Psoas muscle (tissue), 8 donors: ENCODE results near the gene VIPR2. TPM values are rescaled to one million over a fixed set of nuclear protein-coding genes. Genes with fewer than 3 reads are reported as not detected.

Source experiments
- ATAC-seq, 4 donors: fragments of 200-7000 bp; cut with Tn5 transposase; one replicate each; pipeline ENCODE4 v1.9.1; 2020; ENCODE audit warnings: moderate library complexity in 3 of 4, mild to moderate bottlenecking in 2 of 4
- DNase-seq, 2 donors: peaks; one replicate each; pipeline ENCODE4 v3.0.0-alpha.2; 2020
- H3K27ac ChIP-seq: fragments of 200-600 bp; one replicate; pipeline ENCODE4 v1.8.0; 2022
- H3K27me3 ChIP-seq, 3 donors: fragments of 200-600 bp in 1 of 3; one replicate each; pipeline versions ENCODE4 v1.6.1 to v1.8.0; 2013 to 2022; ENCODE audit warnings: low read length in 2 of 3, mild to moderate bottlenecking in 2 of 3, moderate library complexity in 1 of 3; ENCODE audit not compliant: insufficient read depth in 3 of 3
- H3K36me3 ChIP-seq, 2 donors: fragments of 200-600 bp in 1 of 2; one replicate each; pipeline versions ENCODE4 v1.6.1 to v1.8.0; 2013 to 2022; ENCODE audit warnings: low read depth in 1 of 2, mild to moderate bottlenecking in 1 of 2, moderate library complexity in 1 of 2; ENCODE audit not compliant: insufficient read depth in 1 of 2
- H3K4me1 ChIP-seq: fragments of 200-600 bp; one replicate; pipeline ENCODE4 v1.8.0; 2022
- H3K4me3 ChIP-seq: fragments of 200-600 bp; one replicate; pipeline ENCODE4 v1.8.0; 2022; ENCODE audit warnings: mild to moderate bottlenecking
- H3K9me3 ChIP-seq: fragments of 200-600 bp; one replicate; pipeline ENCODE4 v1.8.0; 2022
- WGBS, 3 donors: extraction: QIAGEN DNeasy Blood & Tissue Kit; methylation state at CpG; one replicate each; pipeline versions ENCODE4 v1.1.6 to v1.1.7; 2013; 5-methylcytosine and 5-hydroxymethylcytosine counted together
- intact Hi-C, 2 donors: fragments of 100-400 bp; cut with DNase I; formaldehyde crosslinking; loops; one replicate each; pipeline versions ENCODE4 v1.11.0 to v1.14.2; 2022
- polyA plus RNA-seq, 3 donors: library from polyadenylated mRNA; stranded (reverse); fragments of 200-250 nt; gene quantifications; one replicate each; pipeline ENCODE4 v1.2.3, GENCODE V29; 2013
- total RNA-seq, 4 donors: library from RNA; stranded (reverse); fragmentation: NEBNext Ultra II Directional in 2 of 4; extraction: Animal tissue kit (Norgen Biotek cat#: 25700) in 2 of 4; gene quantifications; one replicate each; pipeline versions ENCODE4 v1.2.1 to v1.2.4, GENCODE V29; 2021 to 2023
- TF ChIP-seq, protein P1 (sequence below): fragments of 200-600 bp; IDR thresholded peaks from one replicate; pipeline ENCODE4 v1.8.0; 2022; ENCODE audit warnings: antibody characterized with exemption
- donor health status: healthy with polysubstance abuse.
- donor health status: DM: no; HTN: no; CAD: no; lungs with moderate emphysema.
- donor health status: Bipolar disorder and iron deficiency.
- donor health status: healthy.
- donor health status: DM: yes; HTN: yes; CAD: no.
- donor health status: DM: no; HTN: no; CAD: no.
- donor health status: DM: no; HTN: no; CAD: no.
- donor health status: DM: yes; HTN: yes; CAD: no.

VIPR2 gene
- total and polyA plus RNA-seq, 7 donors: 0.60 to 3.6 (median 2.4) TPM

DNA sequence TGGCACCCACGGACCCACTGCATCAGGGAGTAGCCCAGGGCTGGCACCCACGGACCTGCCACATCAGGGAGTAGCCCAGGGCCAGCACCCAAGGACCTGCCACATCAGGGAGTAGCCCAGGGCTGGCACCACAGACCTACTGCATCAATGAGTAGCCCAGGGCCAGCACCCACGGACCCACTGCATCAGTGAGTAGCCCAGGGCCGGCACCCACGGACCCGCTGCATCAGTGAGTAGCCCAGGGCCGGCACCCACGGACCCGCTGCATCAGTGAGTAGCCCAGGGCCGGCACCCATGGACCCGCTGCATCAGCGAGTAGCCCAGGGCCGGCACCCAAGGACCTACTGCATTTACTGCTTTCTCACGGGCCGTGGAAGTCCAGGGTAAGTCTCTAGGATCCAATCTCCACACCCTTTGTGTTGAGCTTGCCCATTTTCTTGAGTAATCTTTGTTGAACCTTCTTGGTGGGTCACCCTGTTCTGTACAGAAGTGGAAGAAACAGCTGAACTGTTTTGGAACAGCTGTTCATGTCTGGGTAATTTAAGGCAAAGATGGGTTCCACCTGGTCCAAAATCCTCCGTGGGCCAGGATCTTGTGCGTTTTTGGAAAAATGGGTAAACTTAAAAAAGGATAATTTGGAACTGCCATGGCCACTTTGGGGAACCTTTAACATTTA is 69.0 kb downstream of the VIPR2 start:
- intact Hi-C loops: no loop called here
- WGBS, 3 donors: 76 to 90% (median 80%) methylated on average over 17 of the region's 17 CpGs
- no peak overlapping the region for H3K27ac ChIP-seq

DNA sequence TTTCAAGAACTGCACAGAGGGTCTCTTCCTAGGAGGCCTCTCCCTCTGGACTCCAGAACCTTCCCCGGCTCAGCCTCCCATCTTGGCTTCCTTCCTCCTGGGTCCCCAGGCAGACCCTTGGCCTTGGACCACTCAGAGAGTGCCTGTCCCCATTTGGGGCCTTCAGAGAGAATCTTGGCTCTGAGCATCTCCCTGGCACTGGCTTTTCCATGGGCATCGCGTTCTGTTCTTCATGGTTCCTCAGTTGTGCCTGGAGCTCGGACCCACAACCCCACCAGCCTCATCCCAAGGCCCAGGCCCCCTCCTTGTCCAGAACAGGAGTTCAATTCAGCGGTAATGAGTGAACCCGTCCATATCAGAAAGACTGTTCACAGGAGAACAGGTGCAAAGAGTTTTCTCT is 73.4 kb downstream of the VIPR2 start:
- Histone ChIP-seq H3K36me3 (no peaks in the 10 kb centered on the region), H3K4me3 (no peak overlapping the region), H3K9me3 (no peaks in the 10 kb centered on the region), H3K27me3 (no peaks in the 10 kb centered on the region), H3K27ac (no peak overlapping the region), H3K4me1 (peaks cover 17% of the 10 kb centered on the region)
- ATAC-seq: no peak
- TF ChIP-seq, protein P1, sequence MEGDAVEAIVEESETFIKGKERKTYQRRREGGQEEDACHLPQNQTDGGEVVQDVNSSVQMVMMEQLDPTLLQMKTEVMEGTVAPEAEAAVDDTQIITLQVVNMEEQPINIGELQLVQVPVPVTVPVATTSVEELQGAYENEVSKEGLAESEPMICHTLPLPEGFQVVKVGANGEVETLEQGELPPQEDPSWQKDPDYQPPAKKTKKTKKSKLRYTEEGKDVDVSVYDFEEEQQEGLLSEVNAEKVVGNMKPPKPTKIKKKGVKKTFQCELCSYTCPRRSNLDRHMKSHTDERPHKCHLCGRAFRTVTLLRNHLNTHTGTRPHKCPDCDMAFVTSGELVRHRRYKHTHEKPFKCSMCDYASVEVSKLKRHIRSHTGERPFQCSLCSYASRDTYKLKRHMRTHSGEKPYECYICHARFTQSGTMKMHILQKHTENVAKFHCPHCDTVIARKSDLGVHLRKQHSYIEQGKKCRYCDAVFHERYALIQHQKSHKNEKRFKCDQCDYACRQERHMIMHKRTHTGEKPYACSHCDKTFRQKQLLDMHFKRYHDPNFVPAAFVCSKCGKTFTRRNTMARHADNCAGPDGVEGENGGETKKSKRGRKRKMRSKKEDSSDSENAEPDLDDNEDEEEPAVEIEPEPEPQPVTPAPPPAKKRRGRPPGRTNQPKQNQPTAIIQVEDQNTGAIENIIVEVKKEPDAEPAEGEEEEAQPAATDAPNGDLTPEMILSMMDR: no peak
- 59 to 85% (median 81%) methylated on average over 6 of the region's 6 CpGs for WGBS, 3 donors
- no peak for DNase-seq
- intact Hi-C loops: loop anchor here in 1 of 2 donors (2.0 kb wide), 1 partner anchor 22 kb away; no protein-coding TSS in a partner anchor

More for the DNA sequence above, 69.0 kb downstream of the VIPR2 start:
- H3K4me3 ChIP-seq: no peak overlapping the region
- H3K4me1 ChIP-seq: no peaks in the 10 kb centered on the region
- no peak for DNase-seq
- no peaks in the 10 kb centered on the region for H3K27me3 ChIP-seq
- peak in 2 of 4 donors; percentile 52 to 60 for ATAC-seq
- H3K9me3 ChIP-seq: no peaks in the 10 kb centered on the region
- TF ChIP-seq, protein P1: no peak
- no peaks in the 10 kb centered on the region for H3K36me3 ChIP-seq

DNA sequence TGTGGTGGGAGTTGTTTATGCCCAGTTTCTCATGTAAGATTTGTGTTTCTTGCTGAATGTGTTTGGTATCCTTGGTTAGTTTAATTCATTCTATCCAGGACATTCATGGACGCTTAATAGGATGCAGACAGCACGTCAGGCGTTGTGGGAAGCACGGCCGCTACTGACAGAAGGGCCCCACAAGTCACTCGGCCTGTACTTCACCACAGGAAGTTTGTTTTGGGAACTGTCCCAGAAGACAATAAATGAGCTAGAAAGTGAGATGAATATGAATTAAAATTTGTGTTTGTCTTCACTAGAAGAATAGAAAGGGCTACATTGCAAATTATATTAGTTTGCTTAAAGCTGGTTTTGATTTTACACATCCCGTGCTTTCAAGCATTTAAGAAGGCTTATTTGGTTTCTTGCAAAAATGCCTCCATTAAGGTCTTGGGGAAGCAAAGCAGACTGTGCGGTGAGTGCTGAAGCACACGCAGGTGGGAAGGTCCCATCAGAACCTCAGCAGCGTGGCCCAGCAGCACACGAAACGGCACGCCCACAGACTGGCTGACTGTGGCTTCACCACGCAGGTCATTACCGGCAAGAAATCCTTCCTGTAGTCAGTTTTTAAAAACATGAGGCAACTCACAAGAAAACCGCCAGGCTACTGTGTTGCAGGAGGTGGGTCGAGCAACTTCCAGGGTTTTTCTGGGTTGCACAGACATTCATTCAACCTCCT is 74.1 kb downstream of the VIPR2 start:
- 70 to 71% (median 70%) methylated on average over 17 of the region's 17 CpGs for WGBS, 3 donors
- H3K9me3 ChIP-seq: no peaks in the 10 kb centered on the region
- no peaks in the 10 kb centered on the region for H3K36me3 ChIP-seq
- ATAC-seq (no peak), DNase-seq (no peak)
- H3K27ac ChIP-seq: peak overlapping the region; percentile 30
- H3K27me3 ChIP-seq: no peaks in the 10 kb centered on the region
- intact Hi-C loops: loop anchor here in 1 of 2 donors (2.0 kb wide), 1 partner anchor 22 kb away; no protein-coding TSS in a partner anchor
- H3K4me3 ChIP-seq: no peak overlapping the region
- H3K4me1 ChIP-seq: peaks cover 17% of the 10 kb centered on the region
- TF ChIP-seq, protein P1: no peak

DNA sequence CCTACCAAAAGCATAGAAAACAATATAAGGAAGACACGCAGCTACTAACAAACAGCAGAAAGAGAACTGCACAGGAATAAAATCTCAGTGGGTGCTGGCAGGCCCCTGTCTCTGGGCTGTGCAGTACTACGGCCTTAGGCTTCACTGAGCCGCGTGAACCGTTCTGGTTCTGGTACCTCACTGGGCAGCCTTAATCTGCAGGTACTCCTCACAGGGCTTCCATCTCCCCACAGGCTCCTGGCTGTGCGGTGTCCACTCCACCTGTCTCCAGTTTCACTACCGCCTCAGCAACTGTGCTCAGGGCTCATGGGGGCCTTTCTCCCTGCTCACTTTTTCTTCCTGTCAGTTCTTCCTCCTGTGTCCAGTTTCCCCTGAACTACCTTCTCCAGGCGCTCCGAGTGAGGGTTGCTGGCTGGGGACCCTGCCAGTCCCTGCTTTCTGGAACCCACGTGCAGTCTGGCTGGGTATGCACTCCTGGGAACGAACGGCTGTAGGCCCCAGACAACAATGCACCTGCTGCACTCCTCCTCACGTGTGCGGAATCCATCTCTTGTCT is 75.7 kb downstream of the VIPR2 start:
- DNase-seq: no peak
- Histone ChIP-seq H3K4me3 (peak overlapping the region; percentile 15), H3K9me3 (no peaks in the 10 kb centered on the region), H3K4me1 (peaks cover 17% of the 10 kb centered on the region), H3K36me3 (no peaks in the 10 kb centered on the region), H3K27ac (peak overlapping the region; percentile 78), H3K27me3 (no peaks in the 10 kb centered on the region)
- intact Hi-C loops: loop anchor here in 1 of 2 donors (2.0 kb wide), 1 partner anchor 20 kb away; no protein-coding TSS in a partner anchor
- TF ChIP-seq, protein P1: no peak
- ATAC-seq: peak; percentile 26 to 55 (median 42)
- WGBS, 3 donors: 55 to 70% (median 56%) methylated on average over 14 of the region's 14 CpGs
